SU-DHL-6 (cell line): ENCODE results near the gene PDK3.

ENCODE experiments used
- H2AFZ ChIP-seq: fragments of 200-600 bp; sonication (generic); 2 replicates; pipeline ENCODE4 v1.6.1; 2014; ENCODE audit warnings: low read depth, mild to moderate bottlenecking, moderate library complexity, mixed read lengths, antibody characterized with exemption, low read length; ENCODE audit not compliant: severe bottlenecking
- H3F3A ChIP-seq: fragments of 200-600 bp; shearing (Covaris generic); 2 replicates; pipeline ENCODE4 v1.6.0; 2016; ENCODE audit warnings: antibody characterized with exemption, mild to moderate bottlenecking; ENCODE audit not compliant: insufficient read depth
- H3K27ac ChIP-seq: fragments of 200-600 bp; sonication (generic); 2 replicates; pipeline ENCODE4 v1.5.1; 2016; ENCODE audit warnings: low read depth, mild to moderate bottlenecking, low read length, moderate library complexity, mixed read lengths
- H3K27me3 ChIP-seq: fragments of 200-600 bp; sonication (generic), shearing (Covaris generic); 2 replicates; pipeline ENCODE4 v1.6.0; 2014; ENCODE audit warnings: mild to moderate bottlenecking, low read length
- H3K36me3 ChIP-seq: fragments of 200-600 bp; sonication (generic); 2 replicates; pipeline ENCODE4 v1.6.1; 2014; ENCODE audit warnings: mild to moderate bottlenecking, low read length, mixed read lengths
- H3K4me2 ChIP-seq: fragments of 300-600, 200-600 bp; shearing (Covaris generic), sonication (generic); 2 replicates; pipeline ENCODE4 v1.6.0; 2014; ENCODE audit warnings: low read length, low read depth, mild to moderate bottlenecking; ENCODE audit not compliant: poor library complexity, severe bottlenecking
- H3K4me3 ChIP-seq: fragments of 200-600 bp; sonication (generic); 2 replicates; pipeline ENCODE4 v1.5.1; 2014; ENCODE audit warnings: antibody characterized with exemption, low read length, mild to moderate bottlenecking, mixed read lengths; ENCODE audit not compliant: insufficient read depth, poor library complexity, severe bottlenecking
- H3K79me2 ChIP-seq: fragments of 200-600 bp; sonication (generic); 2 replicates; pipeline ENCODE4 v1.6.1; 2014; ENCODE audit warnings: mild to moderate bottlenecking, low read length, moderate library complexity; ENCODE audit not compliant: insufficient read depth
- H3K9ac ChIP-seq: fragments of 200-600 bp; sonication (generic); 2 replicates; pipeline ENCODE4 v1.7.0; 2014; ENCODE audit warnings: mild to moderate bottlenecking, low read length
- H3K9me2 ChIP-seq: fragments of 200-600 bp; sonication (generic); replicated peaks from 2 replicates; pipeline ENCODE4 v1.6.1; 2014; ENCODE audit warnings: low read length; ENCODE audit not compliant: insufficient read depth
- H3K9me3 ChIP-seq: fragments of 200-600 bp; sonication (generic); 2 replicates; pipeline ENCODE4 v1.6.1; 2014; ENCODE audit warnings: low read length, mixed read lengths; ENCODE audit not compliant: insufficient read depth
- H4K20me1 ChIP-seq: fragments of 200-600 bp; sonication (generic); 2 replicates; pipeline ENCODE4 v1.6.1; 2014; ENCODE audit warnings: low read depth, mild to moderate bottlenecking, antibody characterized with exemption, low read length, moderate library complexity, mixed read lengths
- CTCF ChIP-seq: fragments of 200-600 bp; sonication (generic); IDR thresholded peaks from one replicate; pipeline ENCODE4 v1.5.1; 2017; ENCODE audit warnings: antibody characterized with exemption, mild to moderate bottlenecking, low read length, moderate library complexity; ENCODE audit not compliant: insufficient read depth, poor library complexity, severe bottlenecking
- EZH2phosphoT487 ChIP-seq: fragments of 200-600 bp; sonication (generic), shearing (Covaris generic); conservative IDR thresholded peaks from 2 replicates; pipeline ENCODE4 v1.6.1; 2018; ENCODE audit warnings: mild to moderate bottlenecking, antibody characterized with exemption, low read length, moderate library complexity, mixed read lengths

The PDK3 gene

GRCh38 chrX:24550166-24550565 is 85.1 kb downstream of the PDK3 start:
- H4K20me1 ChIP-seq = no peaks in the 10 kb centered on the region
- TF ChIP-seq CTCF = no peak
- TF ChIP-seq EZH2phosphoT487 = no peak

GRCh38 chrX:24553011-24553410 is 87.9 kb downstream of the PDK3 start:
- no peak overlapping the region for H3K4me2 ChIP-seq
- no peaks in the 10 kb centered on the region for H4K20me1 ChIP-seq
- H3K9ac ChIP-seq = no peak overlapping the region
- H3F3A ChIP-seq = no peaks in the 10 kb centered on the region
- no peaks in the 10 kb centered on the region for H3K27me3 ChIP-seq
- no peak overlapping the region for H2AFZ ChIP-seq
- H3K9me2 ChIP-seq = no peaks in the 10 kb centered on the region
- H3K4me3 ChIP-seq = no peak overlapping the region
- H3K9me3 ChIP-seq = no peaks in the 10 kb centered on the region
- H3K27ac ChIP-seq = no peak overlapping the region
- no peak for TF ChIP-seq EZH2phosphoT487
- H3K36me3 ChIP-seq = no peaks in the 10 kb centered on the region
- no peaks in the 10 kb centered on the region for H3K79me2 ChIP-seq

More at GRCh38 chrX:24550166-24550565, 85.1 kb downstream of the PDK3 start:
- H3K27me3 ChIP-seq = no peaks in the 10 kb centered on the region
- H3F3A ChIP-seq = no peaks in the 10 kb centered on the region
- no peak overlapping the region for H3K9ac ChIP-seq
- H3K79me2 ChIP-seq = no peaks in the 10 kb centered on the region
- no peak overlapping the region for H3K4me3 ChIP-seq
- no peaks in the 10 kb centered on the region for H3K36me3 ChIP-seq
- H3K9me2 ChIP-seq = no peaks in the 10 kb centered on the region
- no peak overlapping the region for H3K4me2 ChIP-seq
- no peaks in the 10 kb centered on the region for H3K9me3 ChIP-seq
- no peak overlapping the region for H2AFZ ChIP-seq
- H3K27ac ChIP-seq = no peak overlapping the region

- no peak overlapping the region for H3K9ac ChIP-seq
- H2AFZ ChIP-seq = no peak overlapping the region
- no peaks in the 10 kb centered on the region for H3K9me3 ChIP-seq
- H4K20me1 ChIP-seq = no peaks in the 10 kb centered on the region
- H3K4me3 ChIP-seq = no peak overlapping the region
- H3K27me3 ChIP-seq = no peaks in the 10 kb centered on the region
- H3K4me2 ChIP-seq = no peak overlapping the region
- no peak overlapping the region for H3K27ac ChIP-seq
- no peaks in the 10 kb centered on the region for H3K9me2 ChIP-seq
- TF ChIP-seq EZH2phosphoT487 (no peak), CTCF (no peak)
- H3F3A ChIP-seq = no peaks in the 10 kb centered on the region
- no peaks in the 10 kb centered on the region for H3K79me2 ChIP-seq
- no peaks in the 10 kb centered on the region for H3K36me3 ChIP-seq
Observed at GRCh38 chrX:24561121-24561520, 96.0 kb downstream of the PDK3 start.

GRCh38 chrX:24563291-24564010 is 98.4 kb downstream of the PDK3 start:
- H4K20me1 ChIP-seq = no peaks in the 10 kb centered on the region
- H2AFZ ChIP-seq = no peak overlapping the region
- no peak overlapping the region for H3K27ac ChIP-seq
- H3K9me2 ChIP-seq = no peaks in the 10 kb centered on the region
- no peaks in the 10 kb centered on the region for H3K79me2 ChIP-seq
- H3F3A ChIP-seq = no peaks in the 10 kb centered on the region
- H3K9me3 ChIP-seq = no peaks in the 10 kb centered on the region
- H3K4me3 ChIP-seq = no peak overlapping the region
- H3K4me2 ChIP-seq = no peak overlapping the region
- H3K36me3 ChIP-seq = no peaks in the 10 kb centered on the region
- H3K27me3 ChIP-seq = no peaks in the 10 kb centered on the region
- H3K9ac ChIP-seq = no peak overlapping the region
- TF ChIP-seq CTCF (no peak), EZH2phosphoT487 (no peak)
